Measurements from ENCODE around the gene CD300LF.

GRCh38 chr17:74647871-74648672, 64.7 kb downstream of the CD300LF start:
- TF ChIP-seq CTCF (IDR thresholded peaks at IDR 0.05) (no peak), ZFX (IDR thresholded peaks at IDR 0.05; ENCODE audit: borderline replicate concordance) (no peak)

Measured in 22Rv1 (cell line).